Smooth muscle cell (in vitro differentiated cells): ENCODE measurements around the gene FUT2. TPM values are rescaled to one million over a fixed set of nuclear protein-coding genes. Genes with fewer than 3 reads are reported as not detected.
"Not testable (repeated sequence)": the region's sequence is repeated elsewhere in the genome, so short reads cannot be mapped to it uniquely, and the experiment has no call there.

ENCODE experiments used
- DNase-seq: peaks from one replicate; lab custom pipeline; 2025; ENCODE audit not compliant: unreplicated experiment; lab: John Stamatoyannopoulos, UW
- H2AFZ ChIP-seq: fragments of 200-600 bp; sonication (generic); 2 replicates; pipeline ENCODE4 v1.6.0; 2016; ENCODE audit warnings: antibody characterized with exemption, low read depth, mild to moderate bottlenecking
- H3F3A ChIP-seq: fragments of 200-600 bp; sonication (generic); 2 replicates; pipeline ENCODE4 v1.6.0; 2017; ENCODE audit warnings: antibody characterized with exemption, low read depth
- H3K27ac ChIP-seq: fragments of 200-600 bp; sonication (generic); 2 replicates; pipeline ENCODE4 v1.5.1; 2016; ENCODE audit warnings: low read depth, mild to moderate bottlenecking
- H3K27me3 ChIP-seq: fragments of 200-600 bp; sonication (generic); 2 replicates; pipeline ENCODE4 v1.6.1; 2016; ENCODE audit warnings: low read depth, mild to moderate bottlenecking
- H3K36me3 ChIP-seq: fragments of 200-600 bp; sonication (generic); 2 replicates; pipeline ENCODE4 v1.5.1; 2016; ENCODE audit warnings: low read depth
- H3K4me1 ChIP-seq: fragments of 200-600 bp; sonication (generic); 2 replicates; pipeline ENCODE4 v1.5.1; 2016; ENCODE audit warnings: low read depth
- H3K4me2 ChIP-seq: fragments of 200-600 bp; sonication (generic); 2 replicates; pipeline ENCODE4 v1.6.0; 2016; ENCODE audit warnings: mild to moderate bottlenecking
- H3K4me3 ChIP-seq: fragments of 200-600 bp; sonication (generic); 2 replicates; pipeline ENCODE4 v1.5.1; 2016; ENCODE audit warnings: mild to moderate bottlenecking
- H3K79me2 ChIP-seq: fragments of 200-600 bp; sonication (generic); 2 replicates; pipeline ENCODE4 v1.6.0; 2016; ENCODE audit warnings: low read depth, mild to moderate bottlenecking
- H3K9ac ChIP-seq: fragments of 200-600 bp; sonication (generic); 2 replicates; pipeline ENCODE4 v1.6.0; 2016; ENCODE audit warnings: low read depth
- H3K9me3 ChIP-seq: fragments of 200-600 bp; sonication (generic); replicated peaks from 2 replicates; pipeline ENCODE4 v1.5.1; 2016; ENCODE audit warnings: low read depth
- H4K20me1 ChIP-seq: fragments of 200-600 bp; sonication (generic); 2 replicates; pipeline ENCODE4 v1.6.0; 2016; ENCODE audit warnings: low read depth
- WGBS: methylation state at CpG from one replicate; pipeline ENCODE4 v1.1.7; 2016; ENCODE audit warnings: low lambda C conversion rate; 5-methylcytosine and 5-hydroxymethylcytosine counted together
- polyA plus RNA-seq: library from polyadenylated mRNA; unstranded; fragments of >200 nt; fragmentation: Nextera tagmentation; extraction: Ambion mirVana; gene quantifications from 2 replicates; pipeline ENCODE4 v1.2.1, GENCODE V29; 2016
- total RNA-seq: library from RNA; depleted of rRNA; stranded (reverse); fragments of >200 nt; gene quantifications from 2 replicates; pipeline ENCODE4 v1.2.3, GENCODE V29; 2014
- TF ChIP-seq, protein P1 (sequence below): fragments of 200-600 bp; sonication (generic); IDR thresholded peaks from 2 replicates; pipeline ENCODE4 v1.5.1; 2017; ENCODE audit warnings: borderline replicate concordance, mild to moderate bottlenecking, antibody characterized with exemption; ENCODE audit not compliant: insufficient read depth, poor library complexity, severe bottlenecking

FUT2 gene
- total and polyA plus RNA-seq, 2 experiments from 2014 or later = 0.18 to 1.1 TPM

DNA sequence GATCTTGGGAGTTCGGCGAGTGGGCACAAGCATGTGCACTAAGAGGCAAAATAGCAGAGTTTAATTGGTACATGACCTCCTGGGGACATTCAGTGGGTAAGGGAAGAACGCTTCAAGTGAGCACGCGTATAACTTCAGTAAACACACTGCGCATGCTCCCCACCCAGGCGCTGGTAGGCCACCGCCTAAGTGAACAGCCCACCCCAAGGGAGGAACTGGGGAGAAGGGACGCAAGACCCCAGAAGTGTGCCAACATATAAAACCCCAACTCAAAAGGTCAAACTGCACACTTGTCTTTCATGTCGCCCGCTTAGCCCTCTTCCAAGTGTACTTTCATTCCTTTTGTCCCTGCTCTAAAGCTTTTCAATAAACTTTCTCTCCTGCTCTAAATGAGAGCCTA is 12.4 kb upstream of the FUT2 start:
- 96% methylated on average over 11 of the region's 11 CpGs for WGBS
- no peaks in the 10 kb centered on the region for H3K9me3 ChIP-seq
- TF ChIP-seq, protein P1, sequence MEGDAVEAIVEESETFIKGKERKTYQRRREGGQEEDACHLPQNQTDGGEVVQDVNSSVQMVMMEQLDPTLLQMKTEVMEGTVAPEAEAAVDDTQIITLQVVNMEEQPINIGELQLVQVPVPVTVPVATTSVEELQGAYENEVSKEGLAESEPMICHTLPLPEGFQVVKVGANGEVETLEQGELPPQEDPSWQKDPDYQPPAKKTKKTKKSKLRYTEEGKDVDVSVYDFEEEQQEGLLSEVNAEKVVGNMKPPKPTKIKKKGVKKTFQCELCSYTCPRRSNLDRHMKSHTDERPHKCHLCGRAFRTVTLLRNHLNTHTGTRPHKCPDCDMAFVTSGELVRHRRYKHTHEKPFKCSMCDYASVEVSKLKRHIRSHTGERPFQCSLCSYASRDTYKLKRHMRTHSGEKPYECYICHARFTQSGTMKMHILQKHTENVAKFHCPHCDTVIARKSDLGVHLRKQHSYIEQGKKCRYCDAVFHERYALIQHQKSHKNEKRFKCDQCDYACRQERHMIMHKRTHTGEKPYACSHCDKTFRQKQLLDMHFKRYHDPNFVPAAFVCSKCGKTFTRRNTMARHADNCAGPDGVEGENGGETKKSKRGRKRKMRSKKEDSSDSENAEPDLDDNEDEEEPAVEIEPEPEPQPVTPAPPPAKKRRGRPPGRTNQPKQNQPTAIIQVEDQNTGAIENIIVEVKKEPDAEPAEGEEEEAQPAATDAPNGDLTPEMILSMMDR = no peak
- no peaks in the 10 kb centered on the region for H3K4me1 ChIP-seq
- H3F3A ChIP-seq = no peaks in the 10 kb centered on the region
- no peak overlapping the region for H3K27ac ChIP-seq
- no peak overlapping the region for H3K4me2 ChIP-seq
- peaks cover 5% of the 10 kb centered on the region for H4K20me1 ChIP-seq
- H2AFZ ChIP-seq = no peak overlapping the region
- DNase-seq = no peak
- no peak overlapping the region for H3K4me3 ChIP-seq
- no peaks in the 10 kb centered on the region for H3K27me3 ChIP-seq
- no peak overlapping the region for H3K9ac ChIP-seq
- no peaks in the 10 kb centered on the region for H3K79me2 ChIP-seq
- no peaks in the 10 kb centered on the region for H3K36me3 ChIP-seq

DNA sequence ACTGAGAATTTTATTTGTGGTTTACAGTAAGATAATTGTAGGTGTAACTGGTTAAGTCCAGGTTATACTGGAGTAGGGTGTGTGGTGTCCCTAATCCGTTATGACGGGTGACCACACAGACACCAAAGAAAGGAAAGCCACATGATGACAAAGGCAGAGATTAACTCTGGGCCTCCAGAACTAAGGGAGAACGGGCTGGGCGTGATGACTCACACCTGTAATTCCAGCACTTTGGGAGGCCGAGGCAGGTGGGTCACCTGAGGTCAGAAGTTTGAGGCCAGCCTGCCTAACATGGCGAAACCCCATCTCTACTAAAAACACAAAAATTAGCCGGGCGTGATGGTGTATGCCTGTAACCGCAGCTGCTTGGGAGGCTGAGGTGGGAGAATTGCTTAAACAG is 10.2 kb upstream of the FUT2 start:
- no peaks in the 10 kb centered on the region for H3K9me3 ChIP-seq
- H3K36me3 ChIP-seq = no peaks in the 10 kb centered on the region
- H4K20me1 ChIP-seq = peaks cover 3% of the 10 kb centered on the region
- no peaks in the 10 kb centered on the region for H3K4me1 ChIP-seq
- H3K4me3 ChIP-seq = no peak overlapping the region
- WGBS = 75% methylated on average over 9 of the region's 9 CpGs
- no peak overlapping the region for H3K4me2 ChIP-seq
- no peak for DNase-seq
- no peak overlapping the region for H3K27ac ChIP-seq
- no peaks in the 10 kb centered on the region for H3K79me2 ChIP-seq
- H3K27me3 ChIP-seq = no peaks in the 10 kb centered on the region
- no peak overlapping the region for H3K9ac ChIP-seq
- TF ChIP-seq, protein P1 = no peak
- H3F3A ChIP-seq = no peaks in the 10 kb centered on the region
- no peak overlapping the region for H2AFZ ChIP-seq

DNA sequence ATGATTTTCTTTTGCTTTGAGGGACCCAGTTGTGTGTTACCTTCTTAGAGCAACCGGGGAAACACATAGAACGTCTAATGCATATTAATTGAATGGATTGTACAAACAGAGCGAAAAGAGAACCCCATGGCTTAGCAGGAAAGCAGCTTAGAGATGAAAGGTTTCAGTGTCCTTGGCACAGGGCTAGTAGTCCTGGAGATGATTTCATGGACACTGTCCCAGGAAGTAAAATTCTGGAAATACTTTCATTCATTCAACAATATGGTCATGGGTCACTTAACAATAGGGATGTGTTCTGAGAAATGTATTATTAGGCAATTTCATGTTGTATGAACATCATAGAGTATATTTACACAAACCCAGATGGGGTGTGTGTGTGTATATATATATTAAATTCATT is 9.7 kb upstream of the FUT2 start:
- Histone ChIP-seq H3F3A (no peaks in the 10 kb centered on the region), H3K36me3 (no peaks in the 10 kb centered on the region), H3K27me3 (no peaks in the 10 kb centered on the region), H3K79me2 (no peaks in the 10 kb centered on the region), H3K27ac (no peak overlapping the region), H4K20me1 (no peaks in the 10 kb centered on the region), H3K9ac (no peak overlapping the region), H3K9me3 (no peaks in the 10 kb centered on the region), H3K4me2 (no peak overlapping the region), H3K4me1 (no peaks in the 10 kb centered on the region), H2AFZ (no peak overlapping the region), H3K4me3 (no peak overlapping the region)
- TF ChIP-seq, protein P1 = no peak
- no peak for DNase-seq
- 95% methylated on average over 3 of the region's 3 CpGs for WGBS

DNA sequence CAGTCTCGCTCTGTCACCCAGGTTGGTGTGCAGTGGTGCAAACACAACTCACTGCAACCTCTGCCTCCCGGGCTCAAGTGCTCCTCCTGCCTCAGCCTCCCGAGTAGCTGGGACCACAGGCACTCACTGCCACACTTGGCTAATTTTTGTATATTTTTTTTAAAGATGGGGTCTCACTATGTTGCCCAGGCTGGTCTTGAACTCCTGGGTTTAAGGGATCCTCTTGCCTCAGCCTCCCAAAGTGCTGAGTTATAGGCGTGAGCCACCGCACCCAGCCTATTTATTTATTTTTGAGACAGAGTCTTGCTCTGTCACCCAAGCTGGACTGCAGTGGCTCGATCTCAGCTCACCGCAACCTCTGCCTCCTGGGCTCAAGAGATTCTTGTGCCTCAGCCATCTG is 9.1 kb upstream of the FUT2 start:
- not testable (repeated sequence) for H2AFZ ChIP-seq, H3K79me2 ChIP-seq, H3F3A ChIP-seq, H3K27ac ChIP-seq, H3K4me3 ChIP-seq, H3K9me3 ChIP-seq, H4K20me1 ChIP-seq, H3K9ac ChIP-seq, H3K4me2 ChIP-seq, DNase-seq, H3K27me3 ChIP-seq, H3K4me1 ChIP-seq, H3K36me3 ChIP-seq
- WGBS = 96% methylated on average over 7 of the region's 7 CpGs
